ENCODE results near the gene DOLK.

DNA sequence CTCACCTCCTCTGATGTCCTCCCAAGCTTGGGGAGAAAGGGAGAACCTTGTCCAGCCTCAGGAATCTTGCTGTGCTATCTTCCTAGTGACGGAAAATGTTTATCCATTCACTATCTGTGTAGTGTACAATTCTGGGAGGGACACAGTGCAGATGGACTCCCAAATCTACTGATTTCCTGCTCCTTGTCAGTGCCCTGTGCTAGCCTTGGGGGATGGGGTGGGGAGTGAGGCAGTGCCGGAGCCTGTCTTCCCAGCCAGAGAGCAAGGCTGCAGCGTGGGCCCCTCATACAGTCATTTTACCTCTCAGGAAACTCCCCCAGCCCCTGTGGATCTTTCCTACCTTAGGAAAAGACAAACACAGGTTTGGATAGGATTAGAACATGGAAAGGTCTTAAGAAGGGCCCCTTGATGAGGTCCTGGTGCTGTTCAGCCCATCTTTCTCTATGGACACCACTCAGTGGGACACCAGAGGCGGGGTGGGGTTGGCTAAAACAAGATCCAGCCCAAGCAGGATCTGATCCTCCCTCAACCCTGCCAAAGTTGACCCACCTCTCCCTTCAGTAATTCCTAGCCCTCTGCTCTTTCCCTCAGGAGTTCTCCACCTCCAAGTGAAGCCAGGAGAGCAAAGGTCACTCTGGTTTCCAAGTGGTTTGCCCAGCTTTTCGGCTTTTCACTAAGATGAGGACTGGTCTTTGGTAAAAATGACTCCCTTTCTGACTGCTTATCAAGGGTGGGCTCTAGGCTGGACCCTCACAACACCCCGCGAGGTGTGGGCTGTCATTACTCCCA, 3.4 kb downstream of the DOLK start:
- TF ChIP-seq, protein P1, sequence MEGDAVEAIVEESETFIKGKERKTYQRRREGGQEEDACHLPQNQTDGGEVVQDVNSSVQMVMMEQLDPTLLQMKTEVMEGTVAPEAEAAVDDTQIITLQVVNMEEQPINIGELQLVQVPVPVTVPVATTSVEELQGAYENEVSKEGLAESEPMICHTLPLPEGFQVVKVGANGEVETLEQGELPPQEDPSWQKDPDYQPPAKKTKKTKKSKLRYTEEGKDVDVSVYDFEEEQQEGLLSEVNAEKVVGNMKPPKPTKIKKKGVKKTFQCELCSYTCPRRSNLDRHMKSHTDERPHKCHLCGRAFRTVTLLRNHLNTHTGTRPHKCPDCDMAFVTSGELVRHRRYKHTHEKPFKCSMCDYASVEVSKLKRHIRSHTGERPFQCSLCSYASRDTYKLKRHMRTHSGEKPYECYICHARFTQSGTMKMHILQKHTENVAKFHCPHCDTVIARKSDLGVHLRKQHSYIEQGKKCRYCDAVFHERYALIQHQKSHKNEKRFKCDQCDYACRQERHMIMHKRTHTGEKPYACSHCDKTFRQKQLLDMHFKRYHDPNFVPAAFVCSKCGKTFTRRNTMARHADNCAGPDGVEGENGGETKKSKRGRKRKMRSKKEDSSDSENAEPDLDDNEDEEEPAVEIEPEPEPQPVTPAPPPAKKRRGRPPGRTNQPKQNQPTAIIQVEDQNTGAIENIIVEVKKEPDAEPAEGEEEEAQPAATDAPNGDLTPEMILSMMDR (IDR thresholded peaks at IDR 0.05) = no peak
- TF ChIP-seq EZH2 (IDR thresholded peaks at IDR 0.05; ENCODE audit: borderline replicate concordance, insufficient read depth, low read depth, low read length, poor library complexity, severe bottlenecking) = no peak
